Femur (tissue), 1 donor: ENCODE measurements around the gene KIAA0753.

Experiments
- DNase-seq: peaks from one replicate; pipeline ENCODE4 v3.0.0-alpha.2; 2017

KIAA0753 gene

GRCh38 chr17:6545291-6545690 is 95.2 kb downstream of the KIAA0753 start:
- no peak for DNase-seq

GRCh38 chr17:6544011-6544370 is 96.5 kb downstream of the KIAA0753 start:
- DNase-seq: no peak

GRCh38 chr17:6543079-6544010 is 97.2 kb downstream of the KIAA0753 start:
- no peak for DNase-seq

- no peak for DNase-seq
Observed at GRCh38 chr17:6542577-6542976, 97.9 kb downstream of the KIAA0753 start.

GRCh38 chr17:6541886-6542285 is 98.6 kb downstream of the KIAA0753 start:
- no peak for DNase-seq

- DNase-seq: no peak
Observed at GRCh38 chr17:6539871-6540270, 100.6 kb downstream of the KIAA0753 start.

GRCh38 chr17:6536566-6537065 is 103.9 kb downstream of the KIAA0753 start:
- DNase-seq: peak; percentile 3

- peak; percentile 15 for DNase-seq
Observed at GRCh38 chr17:6536053-6536452, 104.5 kb downstream of the KIAA0753 start.

GRCh38 chr17:6534846-6535514 is 105.5 kb downstream of the KIAA0753 start:
- DNase-seq: peak; percentile 4

GRCh38 chr17:6532441-6532885 is 108.0 kb downstream of the KIAA0753 start:
- DNase-seq: no peak

- DNase-seq: no peak
Observed at GRCh38 chr17:6531575-6531974, 108.9 kb downstream of the KIAA0753 start.

- DNase-seq: no peak
Observed at GRCh38 chr17:6530324-6530920, 110.1 kb downstream of the KIAA0753 start.

- DNase-seq: no peak
Observed at GRCh38 chr17:6528557-6528956, 112.0 kb downstream of the KIAA0753 start.
